8988T (cell line): Measurements from ENCODE around the gene GBP5.
"Not testable (repeated sequence)": the region's sequence is repeated elsewhere in the genome, so short reads cannot be mapped to it uniquely, and the experiment has no call there.

ENCODE experiments used
- DNase-seq: peaks from one replicate; pipeline ENCODE4 v3.0.0; 2011

GBP5 gene

DNA sequence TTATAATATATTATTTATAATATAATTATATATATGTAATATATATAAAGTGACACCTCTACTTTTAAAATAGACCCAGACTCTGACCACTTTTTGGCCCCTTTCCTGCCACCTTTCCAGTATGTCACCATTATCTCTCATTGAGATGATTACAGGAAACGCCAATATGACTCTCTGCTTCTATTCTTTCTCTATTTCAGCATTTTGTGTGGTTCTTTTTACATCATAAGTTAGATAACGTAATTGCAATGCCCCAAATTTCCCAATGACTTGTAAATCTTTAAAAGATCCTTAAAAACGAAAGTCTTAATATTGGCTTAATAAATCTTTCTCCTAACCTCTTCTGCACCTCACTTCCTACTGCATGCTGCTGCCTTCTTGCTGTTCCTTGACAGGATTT is 8.1 kb upstream of the GBP5 start:
- no peak for DNase-seq

DNA sequence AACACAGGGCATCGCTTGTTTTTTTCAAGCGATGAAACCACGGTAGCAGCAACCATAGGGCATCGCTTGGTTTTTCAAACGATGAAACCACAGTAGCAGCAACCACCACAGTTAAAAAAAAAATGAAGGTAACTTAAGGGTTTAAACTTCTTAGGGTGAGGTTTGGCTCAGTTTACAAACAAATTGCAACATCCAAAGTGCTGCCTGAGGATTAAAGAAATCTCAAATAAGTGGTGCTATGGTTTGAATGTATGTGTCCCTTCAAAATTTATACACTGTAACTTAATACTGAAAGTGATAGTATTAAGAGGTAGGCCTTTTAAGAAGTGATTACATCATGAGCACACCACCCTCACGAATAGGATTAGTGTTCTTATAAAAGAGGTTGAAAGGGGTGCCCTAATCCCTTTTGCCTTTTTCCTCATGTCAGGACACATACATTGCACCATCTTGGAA is 6.4 kb upstream of the GBP5 start:
- no peak for DNase-seq

DNA sequence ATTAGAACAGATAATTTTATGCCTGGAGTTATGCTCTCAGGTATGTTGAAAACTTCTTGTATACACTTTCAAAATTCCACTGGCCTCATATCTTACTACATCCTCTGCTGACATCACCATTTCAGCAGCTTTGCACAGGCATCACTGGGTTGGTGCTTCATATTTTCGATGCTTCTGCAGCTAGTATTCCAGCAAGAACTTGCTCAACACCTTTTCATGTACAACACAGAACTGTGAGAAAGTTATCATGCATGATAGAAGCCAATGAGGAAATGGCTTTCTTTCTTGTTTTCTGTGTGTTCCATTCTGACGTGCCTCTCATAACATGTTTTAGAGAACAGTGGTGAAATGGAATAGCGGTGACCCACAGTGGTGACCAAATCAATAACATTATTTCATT is 5.1 kb upstream of the GBP5 start:
- DNase-seq, result no peak

GRCh38 chr1:89276690-89277089 is 4.0 kb upstream of the GBP5 start:
- DNase-seq, result no peak

GRCh38 chr1:89274411-89274857 is 1.8 kb upstream of the GBP5 start:
- DNase-seq, result no peak

GRCh38 chr1:89273324-89273778 is 691 bp upstream of the GBP5 start:
- DNase-seq, result no peak

GRCh38 chr1:89271341-89272015 is 1.2 kb downstream of the GBP5 start:
- no peak for DNase-seq

DNA sequence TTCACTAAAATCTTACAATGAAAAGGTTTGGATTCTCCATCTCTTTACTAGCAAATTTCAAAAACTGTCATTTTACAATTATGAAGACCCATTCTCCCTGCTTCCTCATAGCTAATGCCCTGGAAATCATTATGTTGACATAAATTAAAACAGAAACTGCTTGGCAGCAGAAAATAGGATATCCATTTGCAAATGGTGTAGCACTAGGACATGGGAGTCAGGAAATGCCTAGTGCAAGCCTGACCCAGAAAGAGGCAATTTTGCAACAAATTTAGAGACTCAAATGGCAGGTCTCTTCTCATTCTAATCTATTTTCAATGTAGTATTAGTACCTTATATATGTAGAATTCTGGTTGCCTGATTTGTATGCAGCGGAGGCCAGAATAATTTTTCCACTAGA is 2.2 kb downstream of the GBP5 start:
- DNase-seq, result no peak

GRCh38 chr1:89269277-89269676 is 3.4 kb downstream of the GBP5 start:
- DNase-seq, result no peak

GRCh38 chr1:89262643-89263042 is 10.0 kb downstream of the GBP5 start:
- no peak for DNase-seq

- no peak for DNase-seq
Observed at GRCh38 chr1:89261926-89262515, 10.6 kb downstream of the GBP5 start.

- no peak for DNase-seq
Observed at GRCh38 chr1:89260566-89261255, 11.9 kb downstream of the GBP5 start.

- no peak for DNase-seq
Observed at GRCh38 chr1:89260042-89260441, 12.6 kb downstream of the GBP5 start.

DNA sequence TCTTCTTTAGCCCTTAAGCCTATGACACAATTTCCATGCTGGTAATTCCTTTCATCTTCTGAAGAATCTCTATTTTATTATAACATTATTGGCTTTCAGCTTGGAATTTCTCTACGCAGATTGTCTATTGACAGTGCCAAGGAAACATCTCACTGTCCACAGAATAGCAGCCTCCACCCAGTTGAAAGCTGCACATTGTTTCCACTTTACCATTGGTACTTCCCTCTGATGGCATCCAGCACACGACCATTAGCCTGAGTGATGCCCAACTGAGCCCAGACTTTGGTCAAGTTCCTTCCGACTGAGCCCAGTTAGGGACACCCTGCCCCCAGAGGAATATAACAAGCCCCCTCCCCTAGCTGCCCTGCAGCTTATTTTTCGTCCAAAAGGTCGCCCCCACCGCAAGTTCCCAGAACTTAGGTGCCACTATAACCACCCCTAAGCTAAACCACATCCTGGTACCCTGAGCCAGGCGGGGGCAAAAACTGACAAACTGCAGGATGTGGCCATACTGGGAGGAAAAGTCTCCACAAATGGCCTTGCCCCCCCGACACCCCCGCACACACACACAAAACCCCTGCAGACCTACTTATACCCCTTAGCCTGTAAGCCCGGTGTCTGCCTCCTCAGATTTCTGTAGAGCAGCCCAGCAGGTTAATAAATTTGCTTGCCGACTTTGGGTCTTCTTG is 13.2 kb downstream of the GBP5 start:
- DNase-seq, result no peak

DNA sequence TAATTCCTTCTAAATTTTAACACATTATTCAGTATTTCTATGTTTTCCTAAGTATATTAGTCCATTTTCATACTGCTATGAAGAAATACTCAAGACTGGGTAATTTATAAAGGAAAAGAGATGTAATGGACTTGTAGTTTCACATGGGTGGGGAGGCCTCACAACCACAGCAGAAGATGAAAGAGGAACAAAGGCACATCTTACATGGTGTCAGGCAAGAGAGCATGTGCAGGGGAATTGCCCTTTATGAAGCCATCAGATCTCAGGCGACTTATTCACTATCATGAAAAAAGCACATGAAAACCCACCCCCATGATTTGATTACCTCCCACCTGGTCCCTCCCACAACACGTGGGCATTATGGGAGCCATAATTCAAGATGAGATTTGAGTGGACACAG is 15.6 kb downstream of the GBP5 start:
- DNase-seq, result no peak

GRCh38 chr1:89255581-89255980 is 17.1 kb downstream of the GBP5 start:
- DNase-seq, result not testable (repeated sequence)

GRCh38 chr1:89254658-89255287 is 17.9 kb downstream of the GBP5 start:
- DNase-seq, result no peak

DNA sequence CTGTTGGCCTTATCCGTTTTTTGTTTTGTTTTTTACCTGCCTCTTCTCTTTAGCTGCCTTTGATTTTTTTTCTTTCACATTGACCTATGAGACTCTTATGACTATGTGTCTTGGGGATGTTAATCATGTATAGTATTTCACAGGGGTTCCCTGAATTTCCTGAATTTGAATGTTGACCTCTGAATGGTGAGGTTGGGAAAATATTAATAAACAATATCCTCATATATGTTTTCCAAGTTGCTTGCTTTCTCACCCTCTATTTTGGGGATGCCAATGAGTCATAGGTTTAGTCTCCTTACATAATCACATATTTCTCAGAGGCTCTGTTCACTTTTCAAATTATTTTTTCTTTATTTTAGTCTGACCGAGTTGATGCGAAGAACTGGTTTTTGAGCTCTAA is 29.6 kb downstream of the GBP5 start:
- DNase-seq, result no peak
